ENCODE data around the gene LGMN. TPM values are rescaled to one million over a fixed set of nuclear protein-coding genes. Genes with fewer than 3 reads are reported as not detected.

The LGMN gene
- total and polyA plus RNA-seq, 2 of the 8 experiments (the other 6 are each of a cell fraction or from before 2014, with no cell fraction given): 57.4 to 83.4 TPM

DNA sequence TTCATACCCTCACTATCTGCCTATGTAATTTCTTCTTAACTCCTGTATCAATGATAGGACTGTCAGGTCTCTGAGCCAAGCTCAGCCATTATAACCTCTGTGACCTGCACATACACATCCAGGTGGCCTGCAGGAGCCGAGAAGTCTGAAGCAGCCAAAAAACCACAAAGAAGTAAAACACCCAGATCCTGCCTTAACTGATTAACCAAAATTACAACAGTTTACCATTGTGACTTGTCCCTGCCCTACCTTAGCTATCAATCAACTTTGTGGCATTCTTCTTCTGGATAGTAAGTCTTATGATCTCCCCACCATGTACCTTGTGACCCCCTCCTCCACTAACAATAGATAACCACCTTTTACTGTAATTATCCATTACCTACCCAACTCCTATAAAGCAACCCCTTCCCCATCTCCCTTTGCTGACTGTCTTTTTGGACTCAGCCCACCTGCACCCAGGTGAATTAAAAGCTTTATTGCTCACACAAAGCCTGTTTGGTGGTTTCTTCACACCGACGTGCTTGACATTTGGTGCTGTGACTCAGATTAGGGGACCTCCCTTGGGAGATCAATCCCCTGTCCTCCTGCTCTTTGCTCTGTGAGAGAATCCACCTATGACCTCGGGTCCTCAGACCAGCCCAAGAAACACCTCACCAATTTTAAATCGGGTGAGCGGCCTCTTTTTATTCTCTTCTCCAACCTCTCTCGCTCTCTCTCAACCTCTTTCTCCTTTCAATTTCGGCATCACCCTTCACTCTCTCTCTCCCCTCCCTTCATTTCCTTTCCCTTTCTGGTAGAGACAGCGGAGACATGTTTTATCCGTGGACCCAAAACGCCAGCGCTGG, 11.5 kb upstream of the LGMN start:
- Histone ChIP-seq H2BK12ac (ENCODE audit: low read depth, low read length) (no peak overlapping the region), H3K36me3 (ENCODE audit: control insufficient read depth in 2 of 4, insufficient read depth in 4 of 4, low read length in 3 of 4) (no peaks in the 10 kb centered on the region), H3K9ac (replicated peaks in 1 of 4; ENCODE audit: extremely low read depth in 1 of 4, low read depth in 3 of 4, low read length in 3 of 4) (no peak overlapping the region), H4K20me1 (replicated peaks in 1 of 2; ENCODE audit: control insufficient read depth in 1 of 2, insufficient read depth in 2 of 2, low read length in 2 of 2) (no peaks in the 10 kb centered on the region), H3K4me1 (replicated peaks in 1 of 4; ENCODE audit: control insufficient read depth in 3 of 4, insufficient read depth in 4 of 4, low read length in 3 of 4) (no peaks in the 10 kb centered on the region), H3K56ac (replicated peaks; ENCODE audit: insufficient read length, low read depth, low read length) (no peak overlapping the region), H3K27ac (ENCODE audit: low read depth, low read length) (no peak overlapping the region), H2AK5ac (ENCODE audit: low read depth, low read length) (no peak overlapping the region), H2AFZ (ENCODE audit: low read length) (no peak overlapping the region), H3K18ac (ENCODE audit: extremely low read depth, low read length) (no peak overlapping the region), H4K5ac (ENCODE audit: insufficient read length, low read depth, low read length) (no peak overlapping the region), H2BK15ac (ENCODE audit: low read length) (no peak overlapping the region), H2BK20ac (ENCODE audit: low read length) (no peak overlapping the region), H2BK120ac (replicated peaks; ENCODE audit: low read depth, low read length) (no peak overlapping the region), H3K23ac (ENCODE audit: insufficient read length) (no peak overlapping the region), H3K79me1 (ENCODE audit: low read depth, low read length) (no peaks in the 10 kb centered on the region), H3K4me2 (ENCODE audit: insufficient read depth in 1 of 2, low read depth in 2 of 2, low read length in 2 of 2) (no peak overlapping the region), H4K91ac (replicated peaks; ENCODE audit: insufficient read length, low read length) (no peak overlapping the region), H2BK5ac (ENCODE audit: low read depth, low read length) (no peak overlapping the region), H3K23me2 (ENCODE audit: low read depth, low read length) (no peaks in the 10 kb centered on the region), H3K27me3 (replicated peaks in 1 of 4; ENCODE audit: control insufficient read depth in 3 of 4, extremely low read depth in 1 of 4, insufficient read depth in 3 of 4, low read length in 3 of 4) (no peaks in the 10 kb centered on the region), H3K14ac (ENCODE audit: insufficient read length) (no peak overlapping the region), H3K4ac (replicated peaks; ENCODE audit: insufficient read length, low read depth, low read length) (no peak overlapping the region), H3K79me2 (ENCODE audit: control insufficient read depth in 1 of 2, insufficient read depth in 2 of 2, low read length in 2 of 2) (no peaks in the 10 kb centered on the region), H3K4me3 (ENCODE audit: extremely low read depth in 1 of 4, insufficient read depth in 2 of 4, low read depth in 3 of 4, low read length in 4 of 4) (no peak overlapping the region), H3K9me3 (ENCODE audit: insufficient read depth in 2 of 2, low read depth in 1 of 2, low read length in 1 of 2) (no peaks in the 10 kb centered on the region), H4K8ac (ENCODE audit: extremely low read depth, insufficient read depth, low read length) (no peak overlapping the region)
- ChIA-PET CTCF (ENCODE audit: partially characterized antibody) (interaction anchor here (1.4 kb wide), 1 partner anchor 10 kb away, joined by 4 read pairs; no protein-coding TSS in a partner anchor), POLR2A (ENCODE audit: partially characterized antibody) (interaction anchor here (1.2 kb wide), 1 partner anchor 12 kb away, joined by 9 read pairs; the partner anchor contains the start of gene LGMN)
- 91 to 100% methylated on average over 2 to 12 of the region's 12 CpGs for WGBS, 2 experiments (ENCODE audit: extremely low coverage in 1 of 2, insufficient coverage in 1 of 2, insufficient read length in 1 of 2, insufficient replicate concordance in 2 of 2, low coverage in 1 of 2, low lambda C conversion rate in 2 of 2, missing lambda C conversion rate in 1 of 2)
- FAIRE-seq (no peak), DNase-seq (ENCODE audit: low read depth in 1 of 2, low spot score in 2 of 2) (no peak)
- no peak for TF ChIP-seq SP4 (IDR thresholded peaks at IDR 0.05; ENCODE audit: low read length)
- TF ChIP-seq TAF7 (optimal IDR thresholded peaks at IDR 0.05; ENCODE audit: borderline replicate concordance, low read depth, low read length): no peak
- TF ChIP-seq CREB1 (IDR thresholded peaks at IDR 0.05): no peak
- no peak for TF ChIP-seq BACH1 (IDR thresholded peaks at IDR 0.05; ENCODE audit: low read length)
- TF ChIP-seq SP2 (IDR thresholded peaks at IDR 0.05; ENCODE audit: low read length): no peak
- no peak for TF ChIP-seq POLR2AphosphoS5 (IDR thresholded peaks at IDR 0.05; ENCODE audit: low read depth, low read length)
- TF ChIP-seq CBX8 (IDR thresholded peaks at IDR 0.05; ENCODE audit: borderline replicate concordance, low read depth, low read length): no peak

Data from H1 (cell line).